OCI-LY1 (cell line): ENCODE results near the gene IGSF1.

Source experiments
- H2AFZ ChIP-seq: fragments of 200-600 bp; sonication (generic), shearing (Covaris generic); 2 replicates; pipeline ENCODE4 v1.6.0; 2014; ENCODE audit warnings: antibody characterized with exemption, mild to moderate bottlenecking, low read length
- H3F3A ChIP-seq: fragments of 200-600 bp; sonication (generic), shearing (Covaris generic); 2 replicates; pipeline ENCODE4 v1.6.0; 2014; ENCODE audit warnings: mild to moderate bottlenecking, antibody characterized with exemption, low read length, moderate library complexity; ENCODE audit not compliant: insufficient read depth
- H3K27ac ChIP-seq: fragments of 200-600 bp; sonication (generic); 2 replicates; pipeline ENCODE4 v1.5.1; 2014; ENCODE audit warnings: low read length, mixed run types, mild to moderate bottlenecking, low read depth; ENCODE audit not compliant: poor library complexity, severe bottlenecking
- H3K27me3 ChIP-seq: fragments of 200-600 bp; sonication (generic); 2 replicates; pipeline ENCODE4 v1.6.0; 2014; ENCODE audit warnings: antibody characterized with exemption, mild to moderate bottlenecking, low read length, moderate library complexity; ENCODE audit not compliant: insufficient read depth
- H3K36me3 ChIP-seq: fragments of 200-600 bp; sonication (generic); 2 replicates; pipeline ENCODE4 v1.6.1; 2014; ENCODE audit warnings: mild to moderate bottlenecking, antibody characterized with exemption, low read length, moderate library complexity, mixed read lengths; ENCODE audit not compliant: insufficient read depth
- H3K4me1 ChIP-seq: fragments of 200-600 bp; sonication (generic); 2 replicates; pipeline ENCODE4 v1.5.1; 2014; ENCODE audit warnings: mild to moderate bottlenecking, low read length, moderate library complexity; ENCODE audit not compliant: insufficient read depth, severe bottlenecking
- H3K4me2 ChIP-seq: fragments of 200-600 bp; sonication (generic), shearing (Covaris generic); 2 replicates; pipeline ENCODE4 v1.6.1; 2014; ENCODE audit warnings: low read length
- H3K4me3 ChIP-seq: fragments of 200-600 bp; sonication (generic); 2 replicates; pipeline ENCODE4 v1.5.1; 2014; ENCODE audit warnings: low read length, low read depth, mild to moderate bottlenecking, mixed read lengths; ENCODE audit not compliant: poor library complexity, severe bottlenecking
- H3K79me2 ChIP-seq: fragments of 200-600 bp; shearing (Covaris generic); 2 replicates; pipeline ENCODE4 v1.6.1; 2016; ENCODE audit warnings: mixed run types, low read length, mixed read lengths; ENCODE audit not compliant: insufficient read depth
- H3K9ac ChIP-seq: fragments of 200-600 bp; sonication (generic), shearing (Covaris generic); 2 replicates; pipeline ENCODE4 v1.6.1; 2014; ENCODE audit warnings: mild to moderate bottlenecking, low read length, mixed read lengths
- H3K9me2 ChIP-seq: fragments of 200-600 bp; sonication (generic), shearing (Covaris generic); 2 replicates; pipeline ENCODE4 v1.6.1; 2014; ENCODE audit warnings: low read depth, mild to moderate bottlenecking, low read length, mixed read lengths
- H3K9me3 ChIP-seq: fragments of 200-600 bp; shearing (Covaris generic); 2 replicates; pipeline ENCODE4 v1.6.1; 2014; ENCODE audit warnings: low read length, mixed read lengths
- H4K20me1 ChIP-seq: fragments of 200-600 bp; sonication (generic), shearing (Covaris generic); 2 replicates; pipeline ENCODE4 v1.6.0; 2016; ENCODE audit warnings: mild to moderate bottlenecking, low read length; ENCODE audit not compliant: insufficient read depth
- CTCF ChIP-seq: fragments of 200-600 bp; sonication (generic), shearing (Covaris generic); IDR thresholded peaks from 2 replicates; pipeline ENCODE4 v1.5.1; 2017; ENCODE audit warnings: mild to moderate bottlenecking, antibody characterized with exemption, low read length, moderate library complexity, mixed read lengths
- EZH2 ChIP-seq: fragments of 200-600 bp; sonication (generic), shearing (Covaris generic); IDR thresholded peaks from 2 replicates; pipeline ENCODE4 v1.8.0; 2017; ENCODE audit warnings: borderline replicate concordance, mixed run types, mild to moderate bottlenecking, antibody characterized with exemption, low read length, moderate library complexity, mixed read lengths

Gene IGSF1

GRCh38 chrX:131237363-131237762 lies 51.7 kb downstream of the IGSF1 start:
- H3K4me3 ChIP-seq, result no peak overlapping the region
- TF ChIP-seq CTCF (no peak), EZH2 (no peak)
- no peak overlapping the region for H2AFZ ChIP-seq
- no peaks in the 10 kb centered on the region for H3F3A ChIP-seq
- no peak overlapping the region for H3K9ac ChIP-seq
- no peaks in the 10 kb centered on the region for H3K4me1 ChIP-seq
- H3K27me3 ChIP-seq, result no peaks in the 10 kb centered on the region
- no peaks in the 10 kb centered on the region for H3K36me3 ChIP-seq
- no peaks in the 10 kb centered on the region for H3K9me2 ChIP-seq
- no peaks in the 10 kb centered on the region for H3K79me2 ChIP-seq
- H3K9me3 ChIP-seq, result no peaks in the 10 kb centered on the region
- no peak overlapping the region for H3K4me2 ChIP-seq
- no peaks in the 10 kb centered on the region for H4K20me1 ChIP-seq
- H3K27ac ChIP-seq, result no peak overlapping the region

- TF ChIP-seq CTCF (no peak), EZH2 (no peak)
- no peak overlapping the region for H3K4me3 ChIP-seq
- H3K9ac ChIP-seq, result no peak overlapping the region
- H4K20me1 ChIP-seq, result no peaks in the 10 kb centered on the region
- H3F3A ChIP-seq, result no peaks in the 10 kb centered on the region
- H3K4me2 ChIP-seq, result no peak overlapping the region
- H3K4me1 ChIP-seq, result no peaks in the 10 kb centered on the region
- no peaks in the 10 kb centered on the region for H3K9me3 ChIP-seq
- H3K36me3 ChIP-seq, result no peaks in the 10 kb centered on the region
- no peaks in the 10 kb centered on the region for H3K27me3 ChIP-seq
- no peaks in the 10 kb centered on the region for H3K79me2 ChIP-seq
- no peaks in the 10 kb centered on the region for H3K9me2 ChIP-seq
- H2AFZ ChIP-seq, result no peak overlapping the region
- no peak overlapping the region for H3K27ac ChIP-seq
These were observed 53.1 kb downstream of the IGSF1 start for GRCh38 chrX:131235768-131236545.

- no peaks in the 10 kb centered on the region for H3K27me3 ChIP-seq
- no peaks in the 10 kb centered on the region for H3K36me3 ChIP-seq
- H2AFZ ChIP-seq, result no peak overlapping the region
- H3K9ac ChIP-seq, result no peak overlapping the region
- no peaks in the 10 kb centered on the region for H3K9me3 ChIP-seq
- no peak overlapping the region for H3K27ac ChIP-seq
- no peaks in the 10 kb centered on the region for H3K79me2 ChIP-seq
- H3K4me2 ChIP-seq, result no peak overlapping the region
- no peaks in the 10 kb centered on the region for H4K20me1 ChIP-seq
- H3K9me2 ChIP-seq, result no peaks in the 10 kb centered on the region
- H3K4me1 ChIP-seq, result no peaks in the 10 kb centered on the region
- H3F3A ChIP-seq, result no peaks in the 10 kb centered on the region
- no peak for TF ChIP-seq EZH2
- no peak for TF ChIP-seq CTCF
- no peak overlapping the region for H3K4me3 ChIP-seq
These were observed 61.5 kb downstream of the IGSF1 start for GRCh38 chrX:131227608-131228007.
